ENCODE results near the gene EXOC6B. TPM values are rescaled to one million over a fixed set of nuclear protein-coding genes. Genes with fewer than 3 reads are reported as not detected.

The EXOC6B gene
- total RNA-seq, 1 donor from 2014 or later, result 13.8 TPM

GRCh38 chr2:72176281-72176680, 649.6 kb downstream of the EXOC6B start:
- no peaks in the 10 kb centered on the region for H3K9me3 Mint-ChIP-seq
- no peak for ATAC-seq (ENCODE audit: low read depth)
- H3K4me1 Mint-ChIP-seq, result no peaks in the 10 kb centered on the region
- no peak overlapping the region for H3K27ac Mint-ChIP-seq
- H3K4me3 Mint-ChIP-seq, result no peak overlapping the region
- intact Hi-C loops (cut with micrococcal nuclease), result no loop called here
- H3K27me3 Mint-ChIP-seq, result no peaks in the 10 kb centered on the region
- DNase-seq, result no peak
- TF ChIP-seq CTCF (IDR thresholded peaks at IDR 0.05), result no peak
- ChIA-PET CTCF (no interaction called here), POLR2A (no interaction called here)
- peaks cover 22% of the 10 kb centered on the region for H3K36me3 Mint-ChIP-seq (ENCODE audit: low read depth)

- Mint-ChIP-seq H3K27me3 (no peaks in the 10 kb centered on the region), H3K9me3 (no peaks in the 10 kb centered on the region), H3K4me1 (no peaks in the 10 kb centered on the region), H3K27ac (no peak overlapping the region), H3K4me3 (no peak overlapping the region), H3K36me3 (ENCODE audit: low read depth) (peaks cover 22% of the 10 kb centered on the region)
- POLR2A ChIA-PET, result no interaction called here
- intact Hi-C loops (cut with micrococcal nuclease), result no loop called here
- DNase-seq (no peak), ATAC-seq (ENCODE audit: low read depth) (no peak)
- no peak for TF ChIP-seq CTCF (IDR thresholded peaks at IDR 0.05)
- CTCF ChIA-PET, result no interaction called here
Measured at GRCh38 chr2:72175636-72176035, 650.2 kb downstream of the EXOC6B start.

- Mint-ChIP-seq H3K36me3 (ENCODE audit: low read depth) (peaks cover 12% of the 10 kb centered on the region), H3K4me1 (no peaks in the 10 kb centered on the region), H3K27ac (no peak overlapping the region), H3K27me3 (no peaks in the 10 kb centered on the region), H3K9me3 (no peaks in the 10 kb centered on the region), H3K4me3 (no peak overlapping the region)
- DNase-seq, result no peak
- intact Hi-C loops (cut with micrococcal nuclease), result no loop called here
- CTCF ChIA-PET, result no interaction called here
- POLR2A ChIA-PET, result no interaction called here
- ATAC-seq (ENCODE audit: low read depth), result no peak
- no peak for TF ChIP-seq CTCF (IDR thresholded peaks at IDR 0.05)
Measured at GRCh38 chr2:72173640-72174321, 652.1 kb downstream of the EXOC6B start.

- ChIA-PET POLR2A (no interaction called here), CTCF (no interaction called here)
- intact Hi-C loops (cut with micrococcal nuclease), result no loop called here
- no peak for TF ChIP-seq CTCF (IDR thresholded peaks at IDR 0.05)
- Mint-ChIP-seq H3K27me3 (no peaks in the 10 kb centered on the region), H3K4me3 (no peak overlapping the region), H3K4me1 (no peaks in the 10 kb centered on the region), H3K9me3 (no peaks in the 10 kb centered on the region), H3K36me3 (ENCODE audit: low read depth) (peaks cover 6% of the 10 kb centered on the region), H3K27ac (no peak overlapping the region)
- DNase-seq, result no peak
- no peak for ATAC-seq (ENCODE audit: low read depth)
Measured at GRCh38 chr2:72172478-72172877, 653.4 kb downstream of the EXOC6B start.

GRCh38 chr2:72166279-72166678, 659.6 kb downstream of the EXOC6B start:
- ATAC-seq (ENCODE audit: low read depth) (no peak), DNase-seq (no peak)
- H3K9me3 Mint-ChIP-seq, result no peaks in the 10 kb centered on the region
- no peak overlapping the region for H3K27ac Mint-ChIP-seq
- no peaks in the 10 kb centered on the region for H3K36me3 Mint-ChIP-seq (ENCODE audit: low read depth)
- ChIA-PET CTCF (no interaction called here), POLR2A (no interaction called here)
- TF ChIP-seq CTCF (IDR thresholded peaks at IDR 0.05), result no peak
- no peak overlapping the region for H3K4me3 Mint-ChIP-seq
- intact Hi-C loops (cut with micrococcal nuclease), result no loop called here
- H3K27me3 Mint-ChIP-seq, result peaks cover 10% of the 10 kb centered on the region
- no peaks in the 10 kb centered on the region for H3K4me1 Mint-ChIP-seq

Data from activated B cell treated with CpG ODN at 0.5 μM for 24 hours (primary cell).